HG03342 (cell line): Measurements from ENCODE around the gene TNFSF9.
"Not testable (repeated sequence)": the region's sequence is repeated elsewhere in the genome, so short reads cannot be mapped to it uniquely, and the experiment has no call there.

Source experiments
- ATAC-seq: cut with Tn5 transposase; IDR thresholded peaks from one replicate; pipeline ENCODE4 v1.9.1; 2021; ENCODE audit warnings: mild to moderate bottlenecking, moderate library complexity; ENCODE audit not compliant: unreplicated experiment

The TNFSF9 gene

DNA sequence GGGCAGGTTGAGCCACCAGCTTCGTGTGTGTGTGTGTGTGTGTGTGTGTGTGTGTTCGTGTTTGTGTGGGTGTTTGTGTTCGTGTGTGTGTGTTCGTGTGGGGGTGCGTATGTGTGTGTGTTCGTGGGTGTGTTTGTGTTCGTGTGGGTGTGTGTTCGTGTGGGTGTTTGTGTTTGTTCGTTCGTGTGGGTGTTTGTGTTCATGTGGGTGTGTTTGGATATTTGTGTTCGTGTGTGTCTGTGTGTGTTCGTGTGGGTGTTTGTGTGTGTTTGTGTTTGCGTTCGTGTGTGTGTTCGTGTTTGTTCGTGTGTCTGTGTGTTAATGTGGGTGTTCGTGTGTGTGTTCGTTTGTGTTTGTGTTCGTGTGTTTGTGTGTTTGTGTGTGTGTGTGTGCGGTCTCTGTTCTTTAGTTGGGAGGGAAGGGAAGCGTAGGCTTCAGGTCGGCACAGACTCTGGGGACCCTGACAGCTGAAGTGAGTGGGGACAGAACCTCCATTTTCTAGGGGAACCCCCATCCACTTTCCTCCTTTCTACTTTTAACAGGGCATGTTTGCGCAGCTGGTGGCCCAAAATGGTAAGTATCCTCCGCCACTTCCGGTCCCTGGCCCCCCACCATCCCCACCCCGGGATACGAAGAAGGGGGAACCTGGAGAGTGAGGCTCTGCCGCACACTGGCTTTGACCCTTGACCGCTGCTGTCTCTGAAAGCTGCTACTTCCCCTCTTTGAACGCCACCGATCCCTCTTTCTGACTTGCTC lies 1.6 kb downstream of the TNFSF9 start:
- no peak for ATAC-seq

DNA sequence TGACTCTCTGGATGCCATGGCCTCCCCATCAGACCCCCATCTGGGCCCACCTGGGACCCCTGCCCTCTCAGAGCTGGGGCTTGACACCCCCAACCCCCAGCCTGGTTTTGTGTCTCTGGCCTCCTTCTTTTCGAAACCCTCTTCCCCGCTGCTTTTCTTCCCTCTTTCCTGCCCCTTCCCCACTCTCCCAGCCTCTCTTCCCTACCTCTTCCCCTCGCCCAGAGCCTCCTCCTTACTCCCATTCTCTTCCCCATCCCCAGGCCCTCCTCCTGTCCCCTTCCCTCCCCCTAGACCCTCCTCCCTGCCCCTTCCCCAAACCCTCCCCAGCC lies 2.1 kb downstream of the TNFSF9 start:
- no peak for ATAC-seq

DNA sequence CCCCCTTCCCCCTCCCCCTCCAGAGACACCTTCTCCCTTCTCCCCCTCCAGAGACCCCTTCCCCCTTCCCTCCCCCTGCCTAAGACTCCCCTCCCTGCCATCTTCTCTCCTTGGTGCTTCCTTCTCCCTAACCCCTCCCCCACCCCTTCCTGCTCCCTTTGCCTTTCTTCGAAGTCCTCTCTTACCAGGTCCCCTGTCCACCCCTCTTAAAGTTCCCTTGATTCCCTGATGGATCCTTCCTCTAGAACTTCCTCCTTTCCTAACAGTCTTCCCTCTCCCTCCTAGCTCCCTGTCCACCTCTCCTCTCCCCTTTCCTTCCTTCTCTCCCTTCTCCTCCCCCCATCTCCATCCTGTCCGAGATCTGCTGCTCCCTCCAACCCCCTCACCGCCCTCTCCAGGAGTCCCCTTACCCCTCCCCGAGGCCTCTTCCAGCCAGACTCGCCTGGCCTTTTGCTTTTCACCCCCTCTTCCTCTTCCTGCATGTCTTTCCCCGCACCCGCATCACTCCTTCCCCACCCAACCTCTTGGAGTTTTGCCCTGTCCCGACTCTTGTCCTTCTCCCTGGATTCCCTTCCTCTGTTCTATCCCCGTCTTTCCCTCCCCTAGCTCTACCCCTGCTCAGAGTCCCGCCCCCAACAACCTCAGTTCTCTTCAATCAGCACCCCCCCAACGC lies 3.1 kb downstream of the TNFSF9 start:
- no peak for ATAC-seq

- no peak for ATAC-seq
Measured at GRCh38 chr19:6534451-6535093, 3.7 kb downstream of the TNFSF9 start.

GRCh38 chr19:6535558-6536137 lies 4.8 kb downstream of the TNFSF9 start:
- no peak for ATAC-seq

DNA sequence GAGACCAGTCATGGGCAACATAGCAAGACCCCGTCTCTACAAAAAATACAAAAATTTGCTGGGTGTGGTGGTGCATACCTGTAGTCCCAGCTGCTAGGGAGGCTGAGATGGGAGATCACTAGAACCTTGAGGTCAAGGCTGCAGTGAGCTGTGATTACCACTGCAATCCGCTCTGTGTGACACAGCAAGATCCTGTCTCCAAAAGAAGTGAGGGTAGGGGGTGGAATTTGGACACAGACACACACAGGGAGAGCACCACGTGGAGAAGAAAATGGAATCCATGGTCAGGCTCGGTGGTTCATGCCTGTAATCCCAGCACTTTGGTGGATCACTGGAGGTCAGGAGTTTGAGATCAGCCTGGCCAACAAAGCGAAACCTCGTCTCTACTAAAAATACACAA lies 8.7 kb downstream of the TNFSF9 start:
- ATAC-seq = no peak

GRCh38 chr19:6540918-6541689 lies 10.3 kb downstream of the TNFSF9 start:
- ATAC-seq = no peak

- ATAC-seq = no peak
Measured at GRCh38 chr19:6543866-6544347, 13.1 kb downstream of the TNFSF9 start.

GRCh38 chr19:6550679-6551078 lies 19.9 kb downstream of the TNFSF9 start:
- not testable (repeated sequence) for ATAC-seq

DNA sequence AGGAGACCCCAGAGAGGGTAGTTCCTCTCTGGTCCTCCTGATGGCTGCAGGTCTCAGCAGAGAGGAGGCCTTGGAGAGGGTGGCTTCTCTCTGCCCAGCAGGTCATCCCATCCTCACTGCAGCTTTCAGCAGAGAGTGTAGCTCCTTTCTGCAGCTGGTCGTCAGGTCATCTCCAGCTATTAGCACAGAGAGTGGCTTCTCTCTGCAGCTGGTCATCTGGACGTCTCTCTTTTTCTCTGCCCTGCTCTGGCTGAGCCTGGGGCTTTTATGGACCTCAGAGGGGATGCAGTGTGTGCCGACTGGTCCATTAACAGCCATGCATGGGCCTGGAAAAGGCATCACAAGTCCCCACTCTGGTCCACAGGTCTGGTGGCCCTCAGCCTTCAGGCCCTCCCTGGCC lies 20.3 kb downstream of the TNFSF9 start:
- ATAC-seq = no peak

- ATAC-seq = no peak
Measured at GRCh38 chr19:6551607-6552450, 21.0 kb downstream of the TNFSF9 start.

DNA sequence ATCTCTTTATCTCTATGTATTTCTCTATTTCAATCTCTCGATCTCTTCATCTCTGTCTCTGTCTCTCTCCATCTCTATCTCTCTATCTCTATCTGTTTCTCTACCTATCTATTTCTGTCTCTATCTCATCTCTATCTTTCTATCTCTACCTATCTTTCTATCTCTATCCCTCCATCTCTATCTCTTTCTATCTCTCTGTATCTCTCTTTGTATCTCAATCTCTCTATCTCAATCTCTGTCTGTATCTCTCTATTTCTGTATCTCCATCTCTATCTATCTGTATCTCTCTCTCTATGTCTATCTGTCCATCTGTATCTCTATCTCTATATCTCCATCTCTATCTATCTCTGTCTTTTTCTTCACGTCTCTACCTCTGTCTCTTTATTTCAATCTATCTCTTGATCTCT lies 25.2 kb downstream of the TNFSF9 start:
- ATAC-seq = no peak

DNA sequence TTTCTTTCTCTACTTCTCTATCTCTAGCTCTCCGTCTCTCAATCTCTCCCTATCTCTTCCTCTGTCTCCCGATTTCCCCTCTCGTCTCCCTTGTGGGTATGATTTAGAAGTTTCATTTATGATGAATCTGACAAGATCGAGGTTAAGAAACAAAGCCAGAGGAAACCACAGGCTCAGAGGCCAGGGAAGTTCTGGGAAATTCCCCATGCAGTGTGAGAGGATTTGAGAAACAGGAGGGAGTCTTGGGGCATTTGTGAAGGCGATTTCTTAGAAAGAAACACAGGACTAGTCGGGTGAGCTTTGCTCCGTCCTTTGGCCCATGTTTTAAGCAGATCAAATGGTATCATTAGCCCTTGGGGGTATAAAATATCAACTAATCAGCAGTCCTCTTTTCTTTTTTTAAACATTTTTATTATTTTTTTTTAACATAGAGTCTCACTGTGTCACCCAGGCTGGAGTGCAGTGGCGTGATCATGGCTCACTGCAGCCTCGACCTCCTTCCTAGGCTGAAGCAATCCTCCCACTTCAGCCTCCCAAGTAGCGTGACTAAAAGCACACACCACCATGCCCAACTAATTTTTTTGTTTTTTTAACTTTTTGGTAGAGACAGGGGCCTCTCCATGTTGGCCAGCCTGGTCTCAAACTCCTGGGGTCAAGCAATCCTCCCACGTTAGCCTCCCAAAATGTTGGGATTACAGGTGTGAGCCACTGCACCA lies 25.8 kb downstream of the TNFSF9 start:
- ATAC-seq = no peak

DNA sequence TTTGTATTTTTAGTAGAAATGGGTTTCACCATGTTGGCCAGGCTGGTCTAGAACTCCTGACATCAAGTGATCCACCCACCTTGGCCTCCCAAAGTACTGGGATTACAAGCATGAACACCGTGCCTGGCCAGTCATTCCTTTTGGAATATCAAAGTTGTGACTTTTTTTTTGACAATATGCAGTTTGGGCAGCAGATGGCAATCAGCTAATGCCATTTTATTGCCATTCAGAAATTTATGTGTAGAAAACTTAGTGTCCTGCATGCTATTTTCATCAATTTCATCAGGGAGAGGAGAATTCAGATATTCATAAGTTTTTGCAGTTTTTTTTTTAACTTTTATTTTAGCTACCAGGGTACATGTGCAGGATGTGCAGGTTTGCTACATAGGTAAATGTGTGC lies 31.6 kb downstream of the TNFSF9 start:
- not testable (repeated sequence) for ATAC-seq

- no peak for ATAC-seq
Measured at GRCh38 chr19:6564393-6564792, 33.6 kb downstream of the TNFSF9 start.

DNA sequence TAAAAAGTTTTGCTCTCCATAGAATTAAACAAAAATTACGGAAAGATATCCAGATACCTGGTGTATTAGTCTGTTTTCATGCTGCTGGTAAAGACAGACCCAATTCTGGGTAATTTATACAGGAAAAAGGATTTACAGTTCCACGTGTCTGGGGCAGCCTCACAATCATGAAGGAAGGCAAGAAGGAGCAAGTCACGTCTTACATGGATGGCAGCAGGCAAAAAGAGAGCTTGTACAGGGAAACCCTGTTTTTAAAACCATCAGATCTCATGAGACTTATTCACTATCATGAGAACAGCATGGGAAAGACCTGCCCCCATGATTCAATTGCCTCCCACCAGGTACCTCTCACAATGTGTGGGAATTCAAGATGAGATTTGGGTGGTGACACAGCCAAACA lies 35.9 kb downstream of the TNFSF9 start:
- not testable (repeated sequence) for ATAC-seq

DNA sequence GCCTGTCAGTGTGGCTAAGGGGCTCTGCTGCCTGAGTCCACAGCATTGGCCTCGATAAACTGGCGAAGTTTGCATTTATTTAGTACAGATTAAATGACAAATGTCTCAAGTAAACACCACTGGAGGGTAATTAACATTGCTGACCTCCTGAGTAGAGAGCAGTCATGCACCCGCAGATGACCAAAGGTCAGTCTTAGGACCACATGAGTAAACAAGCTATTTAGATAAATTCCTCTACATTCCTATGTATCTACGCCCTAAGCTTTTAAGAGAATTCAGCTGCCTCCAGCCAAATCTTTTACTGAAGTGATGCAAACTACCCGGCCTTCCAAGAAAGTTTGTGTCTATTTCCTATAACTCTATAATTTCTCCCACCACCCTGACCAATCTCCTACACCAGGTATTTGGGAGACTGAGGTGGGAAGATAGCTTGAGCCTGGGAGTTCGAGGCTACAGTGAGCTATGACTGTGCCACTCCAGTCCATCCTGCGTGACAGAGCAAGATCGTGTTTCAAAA lies 37.2 kb downstream of the TNFSF9 start:
- no peak for ATAC-seq

DNA sequence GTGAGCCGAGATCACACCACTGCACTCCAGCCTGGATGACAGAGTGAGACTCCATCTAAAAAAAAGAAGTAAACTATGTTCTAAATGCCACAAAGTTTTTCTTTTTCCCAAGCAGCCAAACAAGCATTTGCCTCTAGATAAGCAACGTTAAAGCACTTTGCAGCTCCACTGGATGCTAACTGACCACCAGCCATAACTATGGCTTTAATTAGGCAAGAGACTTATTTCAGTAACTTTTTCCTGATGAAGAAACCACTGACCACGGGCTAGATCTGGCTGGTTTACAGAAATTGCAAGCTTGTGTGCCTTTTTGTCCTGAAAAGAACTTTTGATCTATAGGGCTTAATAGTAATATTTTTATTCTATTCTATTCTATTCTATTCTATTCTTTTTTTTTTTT lies 38.0 kb downstream of the TNFSF9 start:
- ATAC-seq = no peak

GRCh38 chr19:6570764-6571163 lies 39.9 kb downstream of the TNFSF9 start:
- ATAC-seq = no peak
